GM19438 (cell line): ENCODE results near the gene CTNNA3.

Experiments
- ATAC-seq: cut with Tn5 transposase; IDR thresholded peaks from one replicate; pipeline ENCODE4 v1.9.1; 2021; ENCODE audit warnings: low read depth; ENCODE audit not compliant: unreplicated experiment

CTNNA3 gene

GRCh38 chr10:66981361-66982052, 714.5 kb downstream of the CTNNA3 start:
- no peak for ATAC-seq

- no peak for ATAC-seq
Observed at GRCh38 chr10:66980246-66980815, 715.7 kb downstream of the CTNNA3 start.

GRCh38 chr10:66964946-66965345, 731.0 kb downstream of the CTNNA3 start:
- ATAC-seq = no peak

- ATAC-seq = no peak
Observed at GRCh38 chr10:66958466-66958865, 737.5 kb downstream of the CTNNA3 start.

- ATAC-seq = no peak
Observed at GRCh38 chr10:66951896-66952295, 744.1 kb downstream of the CTNNA3 start.

- no peak for ATAC-seq
Observed at GRCh38 chr10:66943590-66943989, 752.4 kb downstream of the CTNNA3 start.

- ATAC-seq = no peak
Observed at GRCh38 chr10:66942407-66942806, 753.6 kb downstream of the CTNNA3 start.

GRCh38 chr10:66941491-66941890, 754.5 kb downstream of the CTNNA3 start:
- no peak for ATAC-seq

GRCh38 chr10:66940965-66941364, 755.0 kb downstream of the CTNNA3 start:
- ATAC-seq = no peak

GRCh38 chr10:66934711-66935110, 761.3 kb downstream of the CTNNA3 start:
- ATAC-seq = no peak

- ATAC-seq = no peak
Observed at GRCh38 chr10:66931949-66932343, 764.0 kb downstream of the CTNNA3 start.

- no peak for ATAC-seq
Observed at GRCh38 chr10:66931340-66931948, 764.6 kb downstream of the CTNNA3 start.

GRCh38 chr10:66929375-66929774, 766.6 kb downstream of the CTNNA3 start:
- ATAC-seq = no peak

GRCh38 chr10:66928776-66929175, 767.2 kb downstream of the CTNNA3 start:
- ATAC-seq = no peak

GRCh38 chr10:66927971-66928770, 767.8 kb downstream of the CTNNA3 start:
- no peak for ATAC-seq

- ATAC-seq = no peak
Observed at GRCh38 chr10:66927251-66927935, 768.6 kb downstream of the CTNNA3 start.

- ATAC-seq = no peak
Observed at GRCh38 chr10:66926841-66927240, 769.2 kb downstream of the CTNNA3 start.

- peak; percentile 100 for ATAC-seq
Observed at GRCh38 chr10:66925896-66926715, 769.9 kb downstream of the CTNNA3 start, which contains the start of gene LRRTM3. LRRTM3 (plus strand) TSS chr10:66926036.

GRCh38 chr10:66925373-66925772, 770.6 kb downstream of the CTNNA3 start:
- no peak for ATAC-seq
